Hematopoietic multipotent progenitor cell treated with erythropoietin and hydrocortisone succinate and interleukin-3 and kit ligand, for 17 days (in vitro differentiated cells): ENCODE results near the gene KIF12.
"Not testable (repeated sequence)": the region's sequence is repeated elsewhere in the genome, so short reads cannot be mapped to it uniquely, and the experiment has no call there.

ENCODE experiments used
- DNase-seq: peaks from one replicate; pipeline ENCODE4 v3.0.0-alpha.2; 2015; ENCODE audit warnings: low spot score

KIF12 gene

GRCh38 chr9:114084282-114085073 lies 14.6 kb downstream of the KIF12 start:
- no peak for DNase-seq

GRCh38 chr9:114083666-114084065 lies 15.4 kb downstream of the KIF12 start:
- no peak for DNase-seq

- not testable (repeated sequence) for DNase-seq
Observed at GRCh38 chr9:114082763-114083412, 16.2 kb downstream of the KIF12 start.

DNA sequence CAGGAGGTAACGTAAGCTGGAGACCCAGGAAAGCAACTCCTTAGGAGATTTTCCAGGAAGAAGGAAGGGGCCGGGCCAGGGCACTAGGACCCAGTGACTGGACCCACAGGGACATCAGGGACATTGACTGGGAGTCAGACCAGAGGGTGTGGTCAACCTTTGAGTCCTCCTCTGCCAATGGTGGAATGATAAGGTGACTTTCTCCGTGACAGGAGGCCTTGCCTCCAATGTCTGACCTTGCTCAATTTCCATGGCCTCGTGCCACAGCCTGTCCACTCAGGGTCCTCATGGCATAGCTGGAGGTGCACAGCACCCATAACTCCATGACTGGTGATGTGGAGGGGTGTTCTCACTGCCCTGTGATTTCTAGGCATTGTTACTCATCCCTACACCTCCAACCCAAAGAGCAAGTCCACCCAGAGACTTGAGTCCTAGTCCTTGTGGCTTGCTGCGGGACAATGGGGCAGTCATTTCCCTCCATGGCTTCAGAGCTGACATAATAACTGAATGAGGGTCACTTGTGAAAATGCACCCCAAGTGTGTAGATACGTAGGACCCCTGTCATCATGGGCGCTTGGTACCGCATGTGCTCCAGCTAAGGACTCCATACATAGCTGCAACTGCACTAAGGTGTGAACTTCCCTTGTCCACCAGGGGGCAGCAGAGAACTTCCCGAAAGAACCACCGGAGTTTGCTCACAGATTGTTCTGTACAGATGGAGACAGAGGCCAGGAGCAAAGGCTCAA lies 16.9 kb downstream of the KIF12 start:
- peak; percentile 74 for DNase-seq

DNA sequence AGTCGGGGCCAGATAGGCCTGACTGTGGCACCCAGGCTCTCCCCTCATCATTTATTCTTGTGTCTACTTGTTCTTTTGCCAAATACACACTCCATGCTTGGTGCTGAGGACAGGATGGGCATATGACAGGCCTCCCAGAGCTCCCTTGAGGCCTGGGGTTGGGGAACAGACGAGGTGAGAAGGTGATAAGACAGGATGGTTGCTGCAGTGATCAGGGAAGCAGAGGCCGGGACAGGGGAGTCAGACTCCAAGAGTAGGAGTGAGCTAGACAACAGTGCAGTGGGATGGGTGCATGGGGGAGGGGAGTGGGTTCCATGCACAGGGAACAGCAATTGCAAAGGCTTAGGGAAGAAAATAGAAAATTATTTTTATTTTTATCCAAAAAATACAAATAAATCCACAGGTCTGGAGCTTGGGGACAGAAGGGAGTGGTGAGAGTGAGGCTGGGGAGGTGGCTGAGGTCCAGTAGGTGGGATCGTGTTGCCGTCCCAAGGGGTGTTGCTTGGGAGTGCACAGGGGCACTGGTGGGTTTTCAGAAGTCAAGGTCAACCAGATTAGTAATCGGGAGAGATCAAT lies 17.6 kb downstream of the KIF12 start:
- DNase-seq = no peak

DNA sequence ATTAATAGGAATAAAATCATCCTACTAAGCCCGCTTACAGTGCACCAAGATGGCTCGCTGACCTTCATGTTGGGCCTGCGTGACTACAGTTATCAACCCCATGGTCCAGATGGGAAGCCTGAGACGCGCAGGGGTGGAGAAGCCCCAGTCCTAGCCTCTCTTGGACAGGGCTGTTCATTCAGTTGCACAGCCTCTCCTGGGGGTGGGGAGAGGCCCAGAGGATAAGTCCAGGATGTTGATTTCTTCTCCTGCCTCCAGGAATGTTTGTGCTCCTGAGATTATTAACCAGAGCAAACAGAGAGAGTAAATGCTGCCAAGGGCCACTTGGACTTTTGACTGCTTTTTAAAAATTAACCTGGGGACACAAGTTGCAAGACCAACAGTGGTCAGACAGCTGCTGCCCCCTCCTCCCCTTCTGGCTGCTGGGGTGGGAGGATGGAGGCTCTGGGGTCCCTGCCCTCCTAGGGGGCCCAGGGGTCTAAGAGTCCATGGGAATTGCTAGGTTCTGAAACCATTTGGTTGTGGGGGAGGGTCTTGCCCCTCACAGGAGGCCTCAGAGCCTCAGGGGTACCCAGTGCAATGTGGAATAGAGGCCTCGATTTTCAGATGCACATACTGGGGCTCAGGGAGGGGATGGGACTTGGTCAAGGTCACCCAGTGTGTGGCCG lies 18.2 kb downstream of the KIF12 start:
- DNase-seq = no peak

DNA sequence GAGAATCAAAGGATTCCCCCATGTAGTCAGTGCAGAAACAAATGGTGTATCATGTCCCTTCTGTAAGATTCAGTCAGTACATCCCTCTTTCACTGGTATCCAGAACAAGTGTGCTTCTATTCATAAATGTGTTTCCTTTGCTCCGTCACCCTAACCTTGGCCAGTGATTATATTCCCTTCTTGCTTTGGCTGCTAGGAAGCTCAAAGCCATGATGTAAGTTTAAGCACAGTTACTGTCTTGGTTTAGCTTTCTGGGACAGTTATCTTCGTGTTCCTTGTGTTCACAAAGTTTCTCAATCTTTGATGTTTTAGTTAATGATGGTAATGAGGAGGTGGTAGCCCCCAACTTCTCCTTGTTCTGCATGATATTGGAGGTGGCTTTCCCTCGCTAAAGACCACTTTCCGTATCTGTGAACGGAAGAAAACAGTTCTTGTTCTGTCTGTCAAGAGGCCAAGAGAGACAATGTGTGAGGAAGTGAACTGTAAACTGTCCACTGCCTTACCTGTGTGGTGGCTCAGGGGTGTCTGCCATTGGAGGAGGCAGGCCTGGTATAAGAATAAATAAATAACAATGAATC lies 18.8 kb downstream of the KIF12 start:
- no peak for DNase-seq

- DNase-seq = no peak
Observed at GRCh38 chr9:114078781-114079156, 20.3 kb downstream of the KIF12 start.

DNA sequence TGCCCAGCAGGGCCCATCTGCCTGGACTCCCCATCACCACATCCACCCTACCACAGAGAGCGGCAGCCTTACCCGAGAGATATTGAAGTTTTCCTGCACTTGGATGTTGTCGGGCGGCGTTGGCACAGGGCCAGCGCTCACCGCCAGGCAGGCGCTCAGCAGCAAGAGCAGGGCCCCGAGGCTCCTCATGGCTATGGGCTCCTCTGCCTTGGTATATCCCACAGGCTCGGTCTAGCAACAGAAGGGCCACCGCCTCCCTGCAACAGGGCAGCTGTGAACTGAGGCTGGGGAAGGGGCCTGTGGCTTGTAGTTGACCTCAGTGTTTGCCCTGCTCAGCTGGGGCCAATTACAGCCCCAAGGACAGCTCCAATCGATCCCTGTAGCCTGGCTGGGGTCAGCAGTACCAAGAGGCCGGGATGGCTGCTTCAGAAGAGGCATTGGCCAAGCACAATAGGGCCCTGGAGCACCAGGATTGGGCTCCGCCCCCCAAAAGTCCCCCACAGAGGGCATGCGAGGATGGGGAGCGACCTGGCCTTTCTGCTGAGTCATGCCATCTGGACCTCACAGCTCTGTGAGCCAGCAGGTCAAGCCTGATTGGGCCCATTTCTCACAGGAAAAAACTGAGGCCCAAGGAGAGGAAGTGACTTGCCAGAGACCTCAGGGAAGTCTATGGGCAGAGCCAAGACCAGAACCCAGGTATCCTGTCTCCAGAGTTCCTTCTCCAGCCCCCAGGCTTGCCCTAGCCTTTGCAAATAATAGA lies 20.9 kb downstream of the KIF12 start, which contains the start of gene AMBP:
AMBP (minus strand) TSS at position 280 of the 760 bp plus-strand sequence; CDS start at position 189, 91 bp downstream.
- DNase-seq = no peak

- DNase-seq = no peak
Observed at GRCh38 chr9:114077162-114077837, 21.8 kb downstream of the KIF12 start.

GRCh38 chr9:114076237-114077161 lies 22.6 kb downstream of the KIF12 start:
- no peak for DNase-seq

DNA sequence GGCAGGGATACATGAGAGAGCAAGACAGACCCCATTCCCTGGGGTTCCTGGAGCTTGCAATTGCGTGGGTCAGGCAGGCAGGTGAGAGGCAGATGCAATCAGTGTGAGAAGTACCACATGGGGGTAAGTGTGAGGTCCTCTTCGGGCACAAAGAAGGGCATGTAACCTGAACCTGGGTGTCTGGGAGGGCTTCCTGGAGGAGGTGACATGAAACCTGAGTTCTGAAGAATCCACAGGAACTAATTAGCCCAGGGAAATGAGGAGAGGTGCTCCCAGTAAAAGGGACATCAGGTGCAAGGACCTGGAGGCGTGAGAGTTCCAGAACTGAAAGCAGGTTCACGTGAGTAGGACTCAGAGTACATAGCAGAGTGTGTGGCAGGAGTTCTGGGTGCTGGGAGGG lies 23.5 kb downstream of the KIF12 start:
- DNase-seq = no peak

- DNase-seq = no peak
Observed at GRCh38 chr9:114072184-114073140, 26.6 kb downstream of the KIF12 start.

DNA sequence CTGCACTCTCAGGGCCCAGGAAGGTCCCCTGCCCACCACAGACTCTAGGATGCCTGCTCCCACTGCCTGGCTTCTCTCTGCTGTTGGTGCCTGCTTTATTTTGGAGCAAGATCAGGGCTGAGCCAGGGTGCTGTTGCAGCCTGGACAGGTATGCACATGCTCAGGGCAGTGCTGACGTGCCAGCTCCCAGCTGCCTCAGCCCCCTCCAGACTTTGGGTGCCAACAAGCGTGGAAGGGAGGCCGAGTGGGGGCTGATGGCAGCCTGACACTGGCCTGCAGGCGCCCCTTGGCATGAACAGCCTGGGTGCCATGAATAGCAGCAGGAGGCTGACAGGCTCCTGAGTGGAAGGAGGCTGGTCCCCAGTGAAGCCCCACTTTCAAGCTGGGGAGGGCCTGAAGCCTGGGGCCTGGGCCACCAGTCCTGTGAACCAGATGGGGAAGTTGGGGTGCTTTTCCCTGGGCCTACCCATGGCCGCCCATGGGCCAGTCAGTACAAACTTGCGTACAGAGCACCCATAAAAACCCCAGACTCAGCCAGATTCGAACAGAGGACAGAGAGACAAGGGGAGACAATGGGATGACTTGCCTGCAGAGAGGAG lies 27.8 kb downstream of the KIF12 start:
- DNase-seq = no peak

- DNase-seq = no peak
Observed at GRCh38 chr9:114070188-114071103, 28.6 kb downstream of the KIF12 start.

DNA sequence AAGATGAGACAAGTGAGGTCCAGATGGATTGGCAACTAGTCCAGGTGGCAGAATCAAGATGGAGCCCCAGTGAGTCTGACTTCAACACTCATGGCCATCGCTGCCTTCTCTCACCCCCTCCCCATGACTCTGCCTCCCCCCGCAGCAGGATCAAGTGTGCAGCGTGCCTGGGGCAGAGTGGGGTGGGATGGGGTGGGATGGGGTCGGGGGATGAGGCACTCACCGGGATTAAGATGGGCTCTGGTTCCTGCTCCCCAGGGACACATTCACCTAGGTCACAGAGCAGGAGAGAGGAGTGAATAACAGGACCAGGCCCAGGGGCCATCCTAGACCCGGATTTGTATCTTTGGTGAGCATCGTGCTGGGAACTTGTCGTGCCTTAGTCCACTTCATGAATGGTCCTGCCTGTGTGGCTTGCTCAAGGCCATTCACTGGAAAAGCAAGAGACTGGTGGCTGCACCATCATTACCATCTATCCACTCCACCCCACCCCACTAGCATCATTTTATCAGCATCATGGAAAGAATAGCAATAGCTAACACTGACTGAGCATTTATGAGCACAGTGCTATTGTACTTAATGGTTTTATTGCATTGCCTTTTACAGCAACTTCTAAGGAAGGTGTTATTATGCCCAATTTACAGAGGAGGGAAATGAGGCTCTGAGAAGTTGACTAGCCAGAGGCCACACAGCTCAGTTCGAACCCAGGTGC lies 29.5 kb downstream of the KIF12 start:
- DNase-seq = no peak
